Large intestine (tissue), 3 donors: ENCODE measurements around the gene PTGIS. TPM values are rescaled to one million over a fixed set of nuclear protein-coding genes. Genes with fewer than 3 reads are reported as not detected.

Experiments used
- DNase-seq, 2 donors: peaks; one replicate each; pipeline versions ENCODE4 v3.0.0 to v3.0.0-alpha.2; 2013
- H3K27ac ChIP-seq: one replicate; pipeline ENCODE4 v1.5.1; 2013; ENCODE audit warnings: low read length
- H3K27me3 ChIP-seq: 2 replicates; pipeline ENCODE4 v1.6.1; 2013; ENCODE audit warnings: low read length; ENCODE audit not compliant: control insufficient read depth, insufficient read depth
- H3K36me3 ChIP-seq: 2 replicates; pipeline ENCODE4 v1.6.1; 2013; ENCODE audit warnings: low read length; ENCODE audit not compliant: control insufficient read depth, insufficient read depth
- H3K4me1 ChIP-seq: one replicate; pipeline ENCODE4 v1.6.1; 2013; ENCODE audit warnings: low read length; ENCODE audit not compliant: control insufficient read depth, insufficient read depth
- H3K4me3 ChIP-seq: one replicate; pipeline ENCODE4 v1.5.1; 2013; ENCODE audit warnings: low read length
- H3K9me3 ChIP-seq: one replicate; pipeline ENCODE4 v1.6.1; 2013; ENCODE audit warnings: mild to moderate bottlenecking, low read depth, low read length, moderate library complexity; ENCODE audit not compliant: control insufficient read depth
- WGBS: methylation state at CpG from one replicate; pipeline ENCODE4 v1.1.5; 2013; ENCODE audit warnings: low lambda C conversion rate; ENCODE audit not compliant: insufficient coverage; 5-methylcytosine and 5-hydroxymethylcytosine counted together
- polyA plus RNA-seq: library from polyadenylated mRNA; unstranded; fragments of 120-200 nt; gene quantifications from one replicate; pipeline ENCODE4 v1.2.1, GENCODE V29; 2013

The PTGIS gene
- polyA plus RNA-seq, 1 donor = 13.5 TPM

DNA sequence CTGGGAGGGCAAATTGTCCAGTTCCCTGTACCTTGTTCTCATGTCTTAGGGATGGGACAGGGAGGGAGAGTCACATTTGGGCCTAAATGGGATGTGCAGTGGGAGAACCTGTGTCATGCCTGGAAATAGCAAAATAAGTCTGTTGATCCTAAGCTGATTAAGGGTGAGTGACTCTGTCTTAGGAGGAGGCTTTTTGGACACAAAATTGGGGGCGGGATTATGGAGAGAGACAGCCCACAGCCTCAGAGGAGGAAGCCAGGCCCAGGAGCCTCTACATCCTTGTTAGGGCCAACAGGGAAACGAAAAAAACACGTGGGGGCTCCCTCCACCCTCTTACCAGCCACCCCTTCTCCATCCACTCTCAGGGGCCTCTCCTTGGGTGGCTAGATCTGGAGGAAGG is 87.7 kb downstream of the PTGIS start:
- no CpG with 5 or more reads among the region's 3 CpGs for WGBS
- Histone ChIP-seq H3K4me1 (peaks cover 6% of the 10 kb centered on the region), H3K36me3 (no peaks in the 10 kb centered on the region), H3K9me3 (peaks cover 7% of the 10 kb centered on the region), H3K27me3 (peaks cover 36% of the 10 kb centered on the region), H3K27ac (no peak overlapping the region), H3K4me3 (no peak overlapping the region)
- no peak for DNase-seq

DNA sequence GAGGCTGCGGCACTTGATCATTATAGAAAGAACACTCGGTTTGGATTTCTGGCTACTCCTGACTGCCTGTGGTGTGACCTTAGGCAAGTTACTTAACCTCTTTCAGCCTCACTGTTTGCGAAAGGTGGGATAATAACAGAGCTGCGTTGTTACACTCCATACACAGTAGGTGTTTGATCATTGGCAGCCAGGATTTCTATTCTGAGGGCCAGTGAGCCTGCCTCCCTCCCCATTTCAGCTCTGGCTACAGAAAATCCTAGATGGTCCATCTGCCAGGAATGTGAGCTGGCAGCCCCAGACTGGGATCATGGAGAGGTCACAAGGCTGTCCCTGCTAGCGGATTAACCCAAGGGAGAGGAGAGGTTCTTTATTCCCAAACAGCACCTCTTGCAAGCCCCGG is 88.2 kb downstream of the PTGIS start:
- no CpG with 5 or more reads among the region's 6 CpGs for WGBS
- H3K4me1 ChIP-seq = peaks cover 6% of the 10 kb centered on the region
- no peak overlapping the region for H3K27ac ChIP-seq
- H3K9me3 ChIP-seq = peaks cover 7% of the 10 kb centered on the region
- H3K27me3 ChIP-seq = peaks cover 35% of the 10 kb centered on the region
- DNase-seq = no peak
- H3K4me3 ChIP-seq = no peak overlapping the region
- H3K36me3 ChIP-seq = no peaks in the 10 kb centered on the region

DNA sequence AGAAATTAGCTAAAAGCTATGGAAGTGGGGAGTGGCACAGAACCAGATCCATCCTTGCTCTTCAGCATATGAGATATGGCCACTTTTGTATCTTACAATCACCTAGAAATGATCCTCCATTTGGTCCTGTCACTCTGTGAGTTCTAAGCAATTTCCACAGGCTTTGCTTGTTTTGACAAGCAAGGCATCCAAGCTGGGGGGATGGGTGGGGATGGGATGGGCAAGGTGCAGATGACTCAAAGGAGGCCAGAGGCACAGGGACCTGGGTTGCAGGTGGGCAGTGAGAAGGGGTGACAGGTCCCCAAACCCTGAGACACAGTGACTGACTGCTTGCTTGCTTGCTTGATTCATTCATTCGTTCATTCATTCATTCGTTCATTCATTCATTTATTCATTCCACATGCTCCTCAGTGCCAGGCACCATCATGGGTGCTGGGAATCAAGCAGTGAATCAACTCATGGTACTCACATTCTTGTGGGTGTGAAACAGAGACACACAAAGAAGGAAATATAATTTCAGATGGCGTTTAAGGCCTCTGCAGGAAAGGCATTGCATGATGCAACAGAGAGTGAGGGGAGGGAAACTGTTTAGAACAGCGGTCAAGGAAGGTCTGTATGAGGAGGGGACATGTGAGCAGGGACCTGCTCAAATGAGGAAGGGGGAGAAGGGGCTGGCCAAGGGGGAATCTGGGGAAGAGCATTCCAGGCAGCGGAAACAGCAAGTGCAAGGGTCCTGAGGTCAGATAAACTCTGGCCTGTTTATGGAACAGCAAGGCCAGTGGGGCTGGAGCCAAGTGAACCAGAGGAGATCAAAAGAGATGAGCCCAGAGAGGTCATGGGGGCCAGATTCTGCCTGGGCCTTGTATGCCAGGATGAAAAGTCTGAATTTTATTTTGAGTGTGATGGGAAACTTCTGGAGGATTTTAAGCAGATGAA is 88.9 kb downstream of the PTGIS start:
- H3K9me3 ChIP-seq = peaks cover 7% of the 10 kb centered on the region
- no peak for DNase-seq
- peaks cover 33% of the 10 kb centered on the region for H3K27me3 ChIP-seq
- H3K27ac ChIP-seq = no peak overlapping the region
- H3K4me1 ChIP-seq = peaks cover 3% of the 10 kb centered on the region
- no CpG with 5 or more reads among the region's 5 CpGs for WGBS
- H3K36me3 ChIP-seq = no peaks in the 10 kb centered on the region
- H3K4me3 ChIP-seq = no peak overlapping the region

DNA sequence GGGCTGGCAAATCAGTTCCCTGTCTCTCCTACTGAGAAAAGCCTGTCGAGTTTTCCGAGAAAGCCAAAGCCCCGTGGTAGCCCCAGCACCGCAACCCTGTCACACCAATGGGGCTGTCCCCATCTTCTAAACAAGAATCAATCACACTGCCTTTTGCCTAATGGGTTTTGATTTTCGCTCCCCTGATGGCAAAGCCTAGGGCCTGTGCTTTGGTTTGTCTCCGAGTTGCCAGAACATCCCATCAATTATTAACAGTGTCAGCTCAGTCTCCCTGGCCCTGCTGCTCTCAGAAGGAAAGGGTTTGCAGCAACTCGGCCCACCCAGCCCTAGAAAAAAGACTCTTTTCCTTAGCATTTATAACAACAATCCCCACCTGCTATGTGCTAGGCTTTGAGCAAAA is 89.7 kb downstream of the PTGIS start:
- H3K4me3 ChIP-seq = no peak overlapping the region
- H3K36me3 ChIP-seq = no peaks in the 10 kb centered on the region
- DNase-seq = no peak
- H3K27me3 ChIP-seq = peaks cover 29% of the 10 kb centered on the region
- H3K4me1 ChIP-seq = peaks cover 3% of the 10 kb centered on the region
- H3K27ac ChIP-seq = no peak overlapping the region
- H3K9me3 ChIP-seq = peaks cover 7% of the 10 kb centered on the region
- WGBS = no CpG with 5 or more reads among the region's 7 CpGs

DNA sequence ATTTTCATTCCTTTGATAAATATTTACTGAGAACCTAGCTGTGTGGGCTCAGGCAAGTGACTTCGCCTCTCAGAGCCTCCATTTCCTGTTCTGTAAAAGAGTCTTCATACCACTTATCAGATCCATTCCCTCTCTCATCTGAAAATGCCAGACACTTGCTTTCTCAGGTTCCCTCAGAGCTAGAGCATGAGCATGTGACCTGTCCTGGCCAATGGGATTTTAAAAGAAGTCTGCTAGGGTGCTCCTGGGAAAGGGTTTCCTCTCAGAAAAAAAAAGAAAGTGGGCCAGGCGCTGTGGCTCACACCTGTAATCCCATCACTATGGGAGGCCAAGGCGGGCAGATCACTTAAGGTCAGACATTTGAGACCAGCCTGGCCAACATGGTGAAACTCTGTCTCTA is 90.7 kb downstream of the PTGIS start:
- Histone ChIP-seq H3K36me3 (no peaks in the 10 kb centered on the region), H3K4me3 (no peak overlapping the region), H3K9me3 (peaks cover 3% of the 10 kb centered on the region), H3K27ac (no peak overlapping the region), H3K4me1 (no peaks in the 10 kb centered on the region), H3K27me3 (peaks cover 23% of the 10 kb centered on the region)
- WGBS = no CpG with 5 or more reads among the region's 3 CpGs
- no peak for DNase-seq

DNA sequence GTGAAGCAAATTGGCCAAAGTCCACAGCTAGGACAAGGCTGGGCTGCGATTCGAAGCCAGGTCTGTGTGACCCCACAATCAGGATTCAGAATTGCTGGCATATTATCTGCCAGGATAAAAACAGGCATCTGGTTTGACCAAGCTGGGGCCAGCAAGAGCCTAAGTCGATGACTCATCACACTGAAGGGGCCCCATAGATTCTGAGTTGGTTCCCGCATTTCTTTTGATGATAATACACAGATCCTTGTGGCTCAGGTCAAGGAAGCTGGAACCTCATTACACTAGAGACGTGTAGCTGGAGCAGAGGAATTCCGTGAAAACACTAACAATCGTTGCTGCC is 92.0 kb downstream of the PTGIS start:
- 30% methylated on average over 2 of the region's 7 CpGs for WGBS
- H3K36me3 ChIP-seq = no peaks in the 10 kb centered on the region
- H3K4me1 ChIP-seq = no peaks in the 10 kb centered on the region
- no peak overlapping the region for H3K27ac ChIP-seq
- peak; percentile 19 to 35 for DNase-seq
- no peaks in the 10 kb centered on the region for H3K9me3 ChIP-seq
- peaks cover 21% of the 10 kb centered on the region for H3K27me3 ChIP-seq
- no peak overlapping the region for H3K4me3 ChIP-seq

DNA sequence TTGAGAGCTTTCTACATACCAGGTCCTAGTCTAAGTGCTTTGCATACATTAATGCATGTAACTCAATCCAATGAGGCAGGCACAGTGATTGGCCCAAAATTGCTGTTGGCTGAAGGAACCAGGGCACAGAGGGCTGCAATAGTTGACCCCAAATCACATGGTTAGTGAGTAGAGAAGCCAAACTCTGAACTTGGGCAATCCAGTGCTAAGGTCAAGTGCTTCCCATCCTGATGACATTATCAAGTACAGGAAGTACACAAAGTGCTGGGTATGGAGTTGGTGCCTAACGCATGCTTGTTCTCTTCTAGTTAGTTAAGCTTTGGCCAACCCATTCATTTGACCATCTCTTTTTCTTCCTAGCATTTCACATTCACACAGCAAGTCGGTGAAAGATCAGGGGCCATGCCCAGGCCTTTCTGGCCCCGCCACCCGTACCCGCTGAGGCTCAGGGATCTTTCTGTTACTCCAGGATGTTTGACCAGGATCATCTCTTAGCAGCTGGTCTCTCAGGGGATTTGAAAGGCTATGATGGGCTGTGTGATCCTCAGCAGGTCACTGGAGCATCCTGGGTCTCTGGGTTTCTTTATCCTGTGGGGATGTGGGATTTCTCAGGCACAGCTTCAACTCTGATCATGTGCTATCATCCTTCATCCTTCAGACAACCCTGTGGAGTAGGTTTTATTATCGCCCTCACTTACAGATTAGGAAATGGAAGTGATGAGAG is 92.5 kb downstream of the PTGIS start:
- Histone ChIP-seq H3K4me3 (no peak overlapping the region), H3K27me3 (peaks cover 17% of the 10 kb centered on the region), H3K36me3 (no peaks in the 10 kb centered on the region), H3K9me3 (no peaks in the 10 kb centered on the region), H3K27ac (no peak overlapping the region), H3K4me1 (no peaks in the 10 kb centered on the region)
- WGBS = no CpG with 5 or more reads among the region's 6 CpGs
- DNase-seq = no peak

DNA sequence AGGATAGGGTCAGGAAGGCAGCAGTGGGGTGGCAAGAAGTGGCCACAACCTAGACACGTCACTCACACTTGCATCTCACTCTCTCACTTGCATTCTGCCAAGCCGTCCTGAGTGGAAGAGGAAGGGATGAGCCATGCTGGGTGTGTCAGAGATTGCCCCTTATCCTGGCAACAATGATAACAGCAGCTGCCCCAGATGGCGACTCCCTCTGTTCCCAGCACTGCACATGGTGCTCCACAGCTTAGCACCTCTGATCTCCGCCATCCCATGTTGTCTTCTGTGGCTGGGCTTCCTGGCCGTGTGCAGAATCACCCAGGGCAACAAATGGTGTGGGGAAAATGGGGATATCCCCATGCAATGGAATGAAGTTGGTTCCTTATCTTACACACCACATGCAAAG is 96.5 kb downstream of the PTGIS start:
- no CpG with 5 or more reads among the region's 5 CpGs for WGBS
- Histone ChIP-seq H3K4me3 (no peak overlapping the region), H3K36me3 (no peaks in the 10 kb centered on the region), H3K4me1 (no peaks in the 10 kb centered on the region), H3K9me3 (no peaks in the 10 kb centered on the region), H3K27ac (no peak overlapping the region), H3K27me3 (peaks cover 19% of the 10 kb centered on the region)
- DNase-seq = no peak

DNA sequence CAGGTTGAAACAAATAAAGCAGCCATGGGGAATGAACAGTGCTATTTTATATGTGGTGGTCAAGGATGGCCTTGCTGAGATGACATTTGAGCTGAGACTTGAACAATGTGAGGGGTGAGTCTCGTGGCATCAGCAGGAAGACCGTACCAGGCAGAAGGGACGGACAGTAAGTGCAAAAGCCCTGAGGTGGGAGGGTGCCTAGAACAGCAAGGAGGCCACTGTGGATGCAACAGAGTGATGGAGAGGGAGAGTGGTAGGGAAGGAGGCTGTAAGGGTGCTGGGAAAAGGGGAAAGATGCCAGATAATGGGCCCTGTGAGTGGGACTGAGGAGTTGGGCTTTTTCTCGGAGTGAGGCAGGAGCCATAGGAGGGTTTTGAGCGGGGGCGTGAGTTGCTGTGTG is 97.0 kb downstream of the PTGIS start:
- DNase-seq = no peak
- no peaks in the 10 kb centered on the region for H3K9me3 ChIP-seq
- no peak overlapping the region for H3K27ac ChIP-seq
- H3K27me3 ChIP-seq = peaks cover 19% of the 10 kb centered on the region
- H3K4me1 ChIP-seq = no peaks in the 10 kb centered on the region
- H3K36me3 ChIP-seq = no peaks in the 10 kb centered on the region
- 83% methylated on average over 1 of the region's 6 CpGs for WGBS
- no peak overlapping the region for H3K4me3 ChIP-seq

DNA sequence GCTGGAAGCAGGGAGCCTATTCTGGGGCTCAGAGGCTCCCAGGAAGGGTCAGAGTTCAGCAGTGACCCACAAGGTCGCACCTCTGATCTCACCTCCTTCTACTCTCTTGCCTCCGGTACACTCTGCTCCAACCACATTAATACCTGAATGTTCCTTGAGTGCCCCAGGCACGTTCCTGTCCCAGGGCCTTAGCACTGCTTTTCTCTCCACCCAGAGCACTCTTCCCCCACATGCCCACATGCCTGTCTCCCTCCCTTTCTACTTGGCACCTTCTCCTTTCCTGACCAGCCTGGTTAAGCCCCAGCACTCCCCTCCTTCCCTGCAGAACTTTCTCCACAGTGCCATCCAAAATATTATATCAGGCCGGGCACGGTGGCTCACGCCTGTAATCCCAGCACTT is 98.9 kb downstream of the PTGIS start:
- Histone ChIP-seq H3K9me3 (no peaks in the 10 kb centered on the region), H3K36me3 (no peaks in the 10 kb centered on the region), H3K27ac (no peak overlapping the region), H3K4me1 (no peaks in the 10 kb centered on the region), H3K27me3 (peaks cover 12% of the 10 kb centered on the region), H3K4me3 (no peak overlapping the region)
- no peak for DNase-seq
- no CpG with 5 or more reads among the region's 6 CpGs for WGBS
